ENCODE data around the gene IQCK.
A peak's percentile ranks its signal among the peaks of the same experiment; 100 is the strongest.

The IQCK gene

GRCh38 chr16:19890901-19891300 is 172.8 kb downstream of the IQCK start:
- no peak for DNase-seq

GRCh38 chr16:19892902-19893301 is 174.8 kb downstream of the IQCK start:
- no peak for DNase-seq

- DNase-seq = no peak
Observed at GRCh38 chr16:19894586-19894985, 176.5 kb downstream of the IQCK start.

- no peak for DNase-seq
Observed at GRCh38 chr16:19896951-19897350, 178.9 kb downstream of the IQCK start.

- DNase-seq = no peak
Observed at GRCh38 chr16:19898166-19898565, 180.1 kb downstream of the IQCK start.

GRCh38 chr16:19898924-19899604 is 181.0 kb downstream of the IQCK start:
- DNase-seq = no peak

GRCh38 chr16:19899605-19899955 is 181.5 kb downstream of the IQCK start:
- no peak for DNase-seq

- no peak for DNase-seq
Observed at GRCh38 chr16:19901164-19901563, 183.1 kb downstream of the IQCK start.

- DNase-seq = peak; percentile 56
Observed at GRCh38 chr16:19907161-19907992, 189.3 kb downstream of the IQCK start.

All from activated CD4-positive, alpha-beta T cell treated with anti-CD3 and anti-CD28 coated beads for 1 hour (primary cell).